ENCODE results near the gene S100G.

The S100G gene

GRCh38 chrX:16651391-16652024 lies 1.6 kb downstream of the S100G start:
- DNase-seq = no peak

- no peak for DNase-seq
Measured at GRCh38 chrX:16653424-16653823, 3.5 kb downstream of the S100G start.

GRCh38 chrX:16654093-16654492 lies 4.1 kb downstream of the S100G start:
- no peak for DNase-seq

GRCh38 chrX:16658284-16658683 lies 8.3 kb downstream of the S100G start:
- no peak for DNase-seq

GRCh38 chrX:16659321-16659720 lies 9.4 kb downstream of the S100G start:
- no peak for DNase-seq

- no peak for DNase-seq
Measured at GRCh38 chrX:16661495-16661894, 11.5 kb downstream of the S100G start.

- DNase-seq = no peak
Measured at GRCh38 chrX:16662402-16662801, 12.4 kb downstream of the S100G start.

- no peak for DNase-seq
Measured at GRCh38 chrX:16664074-16664473, 14.1 kb downstream of the S100G start.

- no peak for DNase-seq
Measured at GRCh38 chrX:16664626-16665025, 14.7 kb downstream of the S100G start.

- DNase-seq = no peak
Measured at GRCh38 chrX:16665089-16665488, 15.1 kb downstream of the S100G start.

- no peak for DNase-seq
Measured at GRCh38 chrX:16666541-16666940, 16.6 kb downstream of the S100G start.

GRCh38 chrX:16671005-16671404 lies 21.0 kb downstream of the S100G start:
- no peak for DNase-seq

GRCh38 chrX:16678689-16679088 lies 28.7 kb downstream of the S100G start:
- no peak for DNase-seq

GRCh38 chrX:16683007-16683664 lies 33.2 kb downstream of the S100G start:
- DNase-seq = no peak

- DNase-seq = no peak
Measured at GRCh38 chrX:16687514-16687913, 37.6 kb downstream of the S100G start.

GRCh38 chrX:16695079-16695676 lies 45.2 kb downstream of the S100G start:
- no peak for DNase-seq

GRCh38 chrX:16696956-16697355 lies 47.0 kb downstream of the S100G start:
- DNase-seq = no peak

- DNase-seq = no peak
Measured at GRCh38 chrX:16699389-16699788, 49.4 kb downstream of the S100G start.

- DNase-seq = no peak
Measured at GRCh38 chrX:16700734-16701133, 50.8 kb downstream of the S100G start.

GRCh38 chrX:16702700-16703599 lies 53.0 kb downstream of the S100G start:
- DNase-seq = no peak
